ENCODE data around the gene RAB17. TPM values are rescaled to one million over a fixed set of nuclear protein-coding genes. Genes with fewer than 3 reads are reported as not detected.

RAB17 gene, protein sequence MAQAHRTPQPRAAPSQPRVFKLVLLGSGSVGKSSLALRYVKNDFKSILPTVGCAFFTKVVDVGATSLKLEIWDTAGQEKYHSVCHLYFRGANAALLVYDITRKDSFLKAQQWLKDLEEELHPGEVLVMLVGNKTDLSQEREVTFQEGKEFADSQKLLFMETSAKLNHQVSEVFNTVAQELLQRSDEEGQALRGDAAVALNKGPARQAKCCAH
- total RNA-seq, result not detected

DNA sequence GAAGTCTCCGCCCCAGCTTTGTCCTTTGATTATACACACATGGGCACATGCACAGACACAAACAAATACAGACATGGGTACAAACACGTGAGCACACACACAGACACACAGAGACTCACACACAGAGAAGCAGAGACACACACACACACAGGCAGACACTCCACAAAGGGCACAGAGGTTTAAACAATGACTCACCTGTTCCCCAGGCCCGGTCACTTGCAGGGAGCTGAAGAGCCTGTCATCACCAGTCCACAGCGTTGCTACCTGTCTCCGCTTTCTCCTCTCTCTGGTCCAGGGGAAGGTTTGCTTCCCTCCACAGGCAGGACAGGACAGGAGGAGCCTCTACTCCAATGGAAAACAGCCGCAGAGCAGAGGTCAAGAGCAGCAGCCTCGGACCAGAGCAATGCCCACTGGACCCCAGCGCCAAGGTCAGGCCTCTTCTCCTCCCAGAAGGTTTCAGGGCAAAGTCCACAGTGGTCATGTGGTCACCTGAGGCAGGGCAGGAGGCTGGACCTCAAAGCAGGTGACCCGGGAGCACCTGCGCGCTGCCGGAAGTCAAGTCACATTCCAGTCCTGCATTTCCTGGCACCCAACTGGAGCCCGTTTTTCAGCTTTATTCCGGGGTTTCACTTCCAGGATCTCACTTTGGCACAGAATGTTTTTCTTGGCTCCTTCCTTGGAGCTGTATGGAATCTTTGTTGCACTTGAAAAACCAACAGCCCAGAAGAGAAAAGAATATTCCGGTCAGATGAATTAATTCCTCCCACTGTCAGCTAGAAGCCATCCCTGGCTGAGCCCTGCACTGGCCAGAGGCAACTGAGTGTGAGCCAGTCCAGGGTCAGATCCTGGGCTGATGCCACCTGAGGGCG is at the start of gene RAB17:
Gene RAB17, minus strand, starts transcription at position 463 of the 869 bp plus-strand sequence. CDS start 4,580 bp downstream, outside the sequence.
- no peak for DNase-seq
- peak within 1 kb of the TSS; percentile 56 for H3K27ac Mint-ChIP-seq
- peaks cover 8% of the 10 kb centered on the region for H3K4me1 Mint-ChIP-seq
- no peak for ATAC-seq (ENCODE audit: low read depth)
- no peaks in the 10 kb centered on the region for H3K36me3 Mint-ChIP-seq
- POLR2A ChIA-PET, result interaction anchor here (1.5 kb wide), 1 partner anchor 13 kb away, joined by 4 read pairs; no protein-coding TSS in a partner anchor
- peaks cover 3% of the 10 kb centered on the region for H3K27me3 Mint-ChIP-seq
- H3K4me3 Mint-ChIP-seq, result peak within 1 kb of the TSS; percentile 53
- H3K9me3 Mint-ChIP-seq, result no peaks in the 10 kb centered on the region

DNA sequence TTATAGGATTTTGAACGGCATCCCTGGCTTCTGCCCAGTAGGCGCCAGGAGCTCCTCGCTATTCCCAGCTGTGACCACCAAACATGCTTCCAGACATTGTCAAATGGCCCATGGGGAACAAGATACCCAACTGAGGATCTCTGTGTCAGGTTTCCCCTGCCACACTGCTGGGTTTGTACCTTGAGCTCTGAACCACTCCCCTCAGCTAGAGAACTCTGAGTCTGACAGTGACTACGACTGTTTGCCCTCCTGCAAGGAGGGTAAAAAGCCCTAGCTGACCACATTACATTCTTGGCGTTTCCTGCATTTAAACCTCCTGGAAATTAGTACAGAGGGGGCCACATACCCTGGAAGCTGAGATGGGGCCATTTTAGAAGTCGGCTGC is 49.3 kb upstream of the RAB17 start:
- Mint-ChIP-seq H3K27me3 (peaks cover 4% of the 10 kb centered on the region), H3K27ac (no peak overlapping the region), H3K4me3 (no peak overlapping the region), H3K36me3 (peaks cover 9% of the 10 kb centered on the region), H3K4me1 (peaks cover 7% of the 10 kb centered on the region), H3K9me3 (peaks cover 7% of the 10 kb centered on the region)
- POLR2A ChIA-PET, result interaction anchor here (1.0 kb wide), 1 partner anchor 61 kb away, joined by 3 read pairs; no protein-coding TSS in a partner anchor
- ATAC-seq (ENCODE audit: low read depth) (no peak), DNase-seq (no peak)

DNA sequence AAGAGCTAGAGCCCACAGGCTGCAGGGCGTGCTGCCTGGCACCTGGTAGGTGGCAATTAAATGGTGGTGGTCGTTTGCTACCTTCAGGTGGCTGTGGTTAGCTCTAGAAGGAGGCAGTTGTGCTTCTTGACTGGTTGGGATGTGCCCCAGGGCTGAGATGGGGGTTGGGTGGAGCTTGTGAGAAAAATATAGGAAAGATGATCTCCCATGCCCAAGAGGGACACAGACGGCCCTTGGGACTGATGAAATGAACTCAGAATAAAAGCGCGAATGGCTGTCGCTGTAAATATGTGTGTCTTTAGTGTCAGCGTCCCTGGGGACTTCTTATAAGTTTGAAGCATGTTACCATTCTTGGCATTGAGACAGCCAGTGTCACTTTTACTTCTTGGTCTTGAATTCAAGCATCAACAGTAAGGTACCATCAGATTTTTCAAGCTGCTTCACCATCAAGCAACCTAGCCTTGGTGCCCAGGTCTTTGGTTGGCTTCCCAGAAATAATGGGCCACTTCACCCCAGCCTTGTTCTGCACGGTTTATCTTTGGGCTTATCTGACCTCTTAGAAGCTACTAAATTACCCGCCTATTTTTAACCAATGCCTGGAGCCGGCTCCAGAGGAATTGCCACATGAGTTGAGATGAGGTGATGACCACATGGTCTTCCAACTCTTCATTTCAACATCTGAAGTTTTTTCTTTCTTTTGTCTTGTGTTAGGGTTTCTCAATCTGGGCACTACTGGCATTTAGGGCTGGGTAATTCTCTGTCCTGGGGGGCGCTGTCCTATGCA is 48.7 kb upstream of the RAB17 start:
- ATAC-seq (ENCODE audit: low read depth), result no peak
- Mint-ChIP-seq H3K9me3 (peaks cover 7% of the 10 kb centered on the region), H3K4me3 (no peak overlapping the region), H3K36me3 (peaks cover 10% of the 10 kb centered on the region), H3K27me3 (peaks cover 4% of the 10 kb centered on the region), H3K27ac (no peak overlapping the region), H3K4me1 (peaks cover 7% of the 10 kb centered on the region)
- no peak for DNase-seq
- POLR2A ChIA-PET, result interaction anchor here (1.0 kb wide), 1 partner anchor 61 kb away, joined by 3 read pairs; no protein-coding TSS in a partner anchor

DNA sequence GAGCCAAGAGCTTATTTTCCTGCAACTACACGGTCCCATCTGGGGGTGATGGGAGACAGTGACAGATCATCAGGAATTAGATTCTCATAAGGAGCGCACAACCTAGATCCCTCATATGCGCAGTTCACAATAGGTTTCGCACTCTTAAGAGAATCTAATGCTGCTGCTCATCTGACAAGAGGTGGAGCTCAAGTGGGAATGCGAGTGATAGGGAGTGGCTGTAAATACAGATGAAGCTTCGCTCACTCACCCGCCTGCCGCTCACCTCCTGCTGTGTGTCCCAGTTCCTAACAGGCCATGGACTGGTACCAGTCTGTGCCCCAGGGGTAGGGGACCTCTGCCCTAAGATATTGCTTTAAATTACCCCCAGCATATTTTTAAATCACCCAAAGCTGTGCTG is 47.6 kb upstream of the RAB17 start:
- peaks cover 7% of the 10 kb centered on the region for H3K4me1 Mint-ChIP-seq
- peaks cover 7% of the 10 kb centered on the region for H3K9me3 Mint-ChIP-seq
- ATAC-seq (ENCODE audit: low read depth) (no peak), DNase-seq (no peak)
- peaks cover 10% of the 10 kb centered on the region for H3K36me3 Mint-ChIP-seq
- POLR2A ChIA-PET, result no interaction called here
- H3K27ac Mint-ChIP-seq, result no peak overlapping the region
- no peak overlapping the region for H3K4me3 Mint-ChIP-seq
- H3K27me3 Mint-ChIP-seq, result peaks cover 4% of the 10 kb centered on the region

DNA sequence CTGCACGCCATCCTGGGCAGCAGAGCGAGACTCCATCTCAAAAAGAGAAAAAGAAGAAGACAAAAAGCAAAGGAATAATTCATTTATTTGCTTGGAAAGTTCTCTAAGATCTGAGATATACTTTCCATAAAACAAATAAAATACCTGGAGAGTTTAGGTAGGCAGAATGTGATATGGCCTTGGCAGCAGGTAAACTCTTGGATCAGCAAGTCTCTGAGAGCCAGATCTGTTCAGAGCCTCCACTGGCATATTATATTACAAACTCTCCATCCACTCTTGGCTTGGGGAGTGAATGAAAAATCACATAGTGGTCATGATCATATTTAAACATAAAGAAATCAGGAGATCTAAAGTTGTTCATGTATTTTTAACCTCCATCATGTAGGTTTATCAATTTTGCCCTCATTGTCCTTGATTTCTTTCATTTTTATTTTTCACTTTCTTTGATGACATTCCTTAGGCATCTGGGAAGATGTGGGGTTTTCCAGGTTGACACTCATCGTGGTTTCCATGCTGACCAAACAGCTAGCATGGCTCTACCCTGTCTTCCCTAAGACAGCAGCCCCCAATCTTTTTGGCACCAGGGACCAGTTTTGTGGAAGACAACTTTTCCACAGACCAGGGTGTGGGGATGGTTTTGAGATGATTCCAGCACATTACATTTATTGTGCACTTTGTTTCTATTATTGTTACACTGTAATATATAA is 47.0 kb upstream of the RAB17 start:
- H3K9me3 Mint-ChIP-seq, result peaks cover 7% of the 10 kb centered on the region
- DNase-seq, result no peak
- no peak overlapping the region for H3K27ac Mint-ChIP-seq
- ATAC-seq (ENCODE audit: low read depth), result no peak
- POLR2A ChIA-PET, result no interaction called here
- H3K27me3 Mint-ChIP-seq, result peaks cover 5% of the 10 kb centered on the region
- H3K4me1 Mint-ChIP-seq, result peaks cover 7% of the 10 kb centered on the region
- peaks cover 10% of the 10 kb centered on the region for H3K36me3 Mint-ChIP-seq
- H3K4me3 Mint-ChIP-seq, result no peak overlapping the region

DNA sequence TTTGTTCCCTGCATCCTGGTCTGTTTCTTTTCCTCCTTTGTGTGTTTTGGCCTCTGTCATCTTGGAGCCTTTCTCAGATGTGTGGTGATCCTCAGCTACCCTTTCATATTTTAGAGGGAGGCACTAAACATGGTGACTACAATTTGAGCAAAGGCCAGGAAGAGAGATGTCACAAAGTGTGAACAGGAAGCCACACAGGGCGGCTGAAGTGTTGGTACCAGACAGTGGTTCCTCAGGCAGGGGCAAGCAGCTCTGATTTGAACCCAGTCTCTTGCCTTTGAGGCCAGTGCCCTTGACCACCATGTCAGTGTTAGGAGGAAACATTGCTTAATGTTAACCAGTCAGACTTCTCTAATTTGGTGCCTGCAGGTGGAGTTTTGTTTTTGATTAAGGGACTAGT is 46.0 kb upstream of the RAB17 start:
- POLR2A ChIA-PET, result no interaction called here
- no peak overlapping the region for H3K4me3 Mint-ChIP-seq
- no peak overlapping the region for H3K27ac Mint-ChIP-seq
- peaks cover 7% of the 10 kb centered on the region for H3K9me3 Mint-ChIP-seq
- DNase-seq, result no peak
- H3K36me3 Mint-ChIP-seq, result peaks cover 10% of the 10 kb centered on the region
- peaks cover 7% of the 10 kb centered on the region for H3K27me3 Mint-ChIP-seq
- H3K4me1 Mint-ChIP-seq, result peaks cover 7% of the 10 kb centered on the region
- no peak for ATAC-seq (ENCODE audit: low read depth)

DNA sequence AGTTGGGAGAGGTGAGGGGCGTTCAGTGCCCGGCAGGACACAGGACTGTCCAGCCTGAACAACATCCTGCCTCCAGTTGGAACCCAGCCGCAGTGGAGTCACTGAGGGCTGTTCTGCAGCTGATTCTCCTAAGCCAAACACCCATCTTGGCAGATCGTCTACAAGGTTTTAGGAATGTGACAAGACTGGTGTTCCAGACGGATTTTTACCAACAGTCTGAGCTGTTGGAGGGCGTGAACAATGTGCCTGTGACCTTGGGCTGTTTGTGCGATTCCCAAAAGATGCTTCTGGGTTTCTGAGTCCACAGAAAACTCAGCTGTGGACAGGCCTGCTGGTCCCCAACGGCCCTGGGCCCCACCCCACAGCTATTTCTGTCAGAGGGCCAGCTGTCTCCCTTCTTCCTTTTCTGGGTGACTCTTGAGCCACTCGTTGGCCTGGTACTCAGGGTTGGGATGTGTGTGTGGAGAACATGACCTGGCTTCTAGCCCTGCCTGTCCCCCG is 42.6 kb upstream of the RAB17 start:
- H3K4me1 Mint-ChIP-seq, result peaks cover 12% of the 10 kb centered on the region
- POLR2A ChIA-PET, result no interaction called here
- peaks cover 25% of the 10 kb centered on the region for H3K27me3 Mint-ChIP-seq
- no peak overlapping the region for H3K27ac Mint-ChIP-seq
- H3K9me3 Mint-ChIP-seq, result peaks cover 7% of the 10 kb centered on the region
- no peak overlapping the region for H3K4me3 Mint-ChIP-seq
- peaks cover 10% of the 10 kb centered on the region for H3K36me3 Mint-ChIP-seq
- ATAC-seq (ENCODE audit: low read depth) (no peak), DNase-seq (no peak)

DNA sequence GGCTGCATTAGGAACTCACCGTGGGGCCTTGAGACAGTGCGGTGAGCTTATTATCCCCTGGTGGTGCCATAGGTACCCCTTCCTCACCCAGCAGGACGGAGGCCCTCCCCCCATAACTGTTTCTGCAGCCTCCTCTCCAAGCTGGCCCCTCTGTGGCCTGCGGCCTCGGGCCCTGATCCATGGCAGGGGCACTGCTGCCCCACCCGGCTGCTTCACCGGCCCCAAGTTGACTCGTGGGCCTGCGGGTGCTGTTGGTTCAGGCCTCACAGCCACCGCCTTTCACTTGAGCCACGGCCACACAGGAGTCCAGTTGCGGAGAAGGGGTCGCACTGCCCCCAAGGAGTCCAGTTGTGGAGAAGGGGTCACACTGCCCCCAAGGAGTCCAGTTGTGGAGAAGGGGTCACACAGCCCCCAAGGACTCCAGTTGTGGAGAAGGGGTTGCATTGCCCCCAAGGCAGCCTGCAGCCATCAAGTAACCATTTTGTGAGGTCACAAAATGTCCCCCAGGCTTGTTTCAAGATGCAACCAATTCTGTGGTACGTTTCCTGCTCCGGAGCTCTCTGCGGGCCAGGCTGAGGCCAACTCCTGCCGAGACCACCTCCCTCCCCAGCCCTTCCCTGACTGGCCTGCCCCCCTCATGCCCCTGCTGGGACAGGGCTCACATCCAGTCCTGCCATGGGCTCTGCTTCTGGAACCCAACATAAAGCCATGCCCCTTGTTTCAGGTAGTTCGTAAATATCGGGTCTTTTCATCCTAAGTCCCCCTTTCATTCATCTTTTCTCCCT is 41.5 kb upstream of the RAB17 start:
- Mint-ChIP-seq H3K4me1 (peaks cover 14% of the 10 kb centered on the region), H3K4me3 (no peak overlapping the region), H3K36me3 (peaks cover 10% of the 10 kb centered on the region), H3K9me3 (peaks cover 7% of the 10 kb centered on the region), H3K27ac (no peak overlapping the region), H3K27me3 (peaks cover 29% of the 10 kb centered on the region)
- DNase-seq (no peak), ATAC-seq (ENCODE audit: low read depth) (no peak)
- POLR2A ChIA-PET, result no interaction called here

DNA sequence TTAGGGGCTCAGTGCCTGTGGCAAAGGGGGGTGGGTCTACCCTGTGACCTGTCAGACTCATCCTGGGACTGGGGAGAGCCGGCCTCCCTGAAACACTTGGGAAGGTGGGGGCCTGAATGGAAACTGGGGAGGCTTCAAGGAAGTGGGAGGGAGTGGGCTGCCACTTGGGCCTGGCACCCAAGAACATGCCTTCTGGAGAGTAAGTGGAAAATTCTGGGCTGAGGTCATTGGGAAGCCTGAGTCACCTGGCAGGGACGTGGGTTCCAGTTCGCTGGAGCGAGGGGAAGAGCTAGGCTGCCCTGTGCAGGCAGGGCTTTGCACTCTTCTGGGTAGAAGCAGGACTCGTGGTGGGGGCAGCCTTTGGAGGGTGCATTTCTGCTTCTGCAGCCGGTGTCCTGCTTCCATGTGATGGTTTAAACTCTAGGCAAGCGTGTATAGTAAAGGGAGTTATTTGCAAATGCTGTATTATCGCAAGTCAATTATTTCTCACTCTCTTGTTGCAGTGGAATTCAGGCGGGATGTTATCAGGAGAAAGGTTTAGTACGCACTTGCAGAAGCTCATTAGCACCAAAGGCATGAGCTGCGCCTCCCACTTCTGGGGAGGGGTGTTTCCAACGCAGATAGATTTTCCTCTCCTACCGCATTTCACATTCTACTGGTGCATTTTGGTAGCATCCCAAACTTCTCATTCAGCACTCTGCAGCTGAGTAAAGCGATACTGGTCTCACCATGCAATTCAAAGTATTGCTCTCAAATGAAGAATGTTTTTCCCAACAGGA is 40.7 kb upstream of the RAB17 start:
- DNase-seq, result no peak
- Mint-ChIP-seq H3K27me3 (peaks cover 36% of the 10 kb centered on the region), H3K4me1 (peaks cover 7% of the 10 kb centered on the region), H3K4me3 (no peak overlapping the region), H3K36me3 (peaks cover 3% of the 10 kb centered on the region), H3K9me3 (peaks cover under 1% of the 10 kb centered on the region), H3K27ac (no peak overlapping the region)
- POLR2A ChIA-PET, result no interaction called here
- no peak for ATAC-seq (ENCODE audit: low read depth)

DNA sequence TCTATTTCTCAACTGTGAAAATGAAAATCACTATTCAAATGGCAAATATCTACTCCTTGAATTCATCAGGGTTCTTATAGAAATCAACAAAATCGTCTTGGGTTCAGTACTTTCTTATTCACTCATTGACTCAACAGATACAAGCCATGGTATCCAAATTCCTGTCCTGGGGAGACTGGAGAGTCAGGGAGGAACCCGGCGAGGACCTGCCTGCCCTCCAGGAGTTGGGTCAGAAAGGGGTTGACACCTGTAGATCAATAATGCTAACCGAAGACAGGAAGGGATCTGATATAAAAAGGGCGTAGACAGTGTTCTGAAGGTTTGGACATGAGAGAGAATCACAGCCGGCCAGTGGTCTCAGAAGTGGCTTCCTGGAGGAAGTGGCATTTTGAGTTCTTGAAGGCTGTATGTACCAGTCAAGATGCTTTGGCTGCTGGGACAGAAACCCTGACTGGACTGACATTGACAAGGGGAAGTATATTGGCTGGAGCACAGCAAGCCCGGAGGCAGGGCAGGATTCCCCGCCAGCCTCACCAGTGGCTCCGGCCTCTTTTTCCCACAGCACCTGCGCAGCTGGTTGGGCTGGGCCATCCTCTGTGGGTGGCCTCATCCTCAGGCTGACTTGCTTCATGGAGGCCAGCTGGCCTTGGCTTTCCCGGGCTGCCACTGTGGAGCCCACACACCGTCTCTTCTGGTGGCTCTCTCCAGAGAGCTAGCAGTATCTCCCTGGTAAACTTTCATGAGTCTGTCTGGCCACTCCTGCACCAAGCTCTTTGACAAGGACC is 39.9 kb upstream of the RAB17 start:
- Mint-ChIP-seq H3K27ac (no peak overlapping the region), H3K27me3 (peaks cover 41% of the 10 kb centered on the region), H3K4me3 (no peak overlapping the region), H3K36me3 (peaks cover 2% of the 10 kb centered on the region), H3K9me3 (no peaks in the 10 kb centered on the region), H3K4me1 (peaks cover 7% of the 10 kb centered on the region)
- POLR2A ChIA-PET, result no interaction called here
- no peak for ATAC-seq (ENCODE audit: low read depth)
- no peak for DNase-seq

DNA sequence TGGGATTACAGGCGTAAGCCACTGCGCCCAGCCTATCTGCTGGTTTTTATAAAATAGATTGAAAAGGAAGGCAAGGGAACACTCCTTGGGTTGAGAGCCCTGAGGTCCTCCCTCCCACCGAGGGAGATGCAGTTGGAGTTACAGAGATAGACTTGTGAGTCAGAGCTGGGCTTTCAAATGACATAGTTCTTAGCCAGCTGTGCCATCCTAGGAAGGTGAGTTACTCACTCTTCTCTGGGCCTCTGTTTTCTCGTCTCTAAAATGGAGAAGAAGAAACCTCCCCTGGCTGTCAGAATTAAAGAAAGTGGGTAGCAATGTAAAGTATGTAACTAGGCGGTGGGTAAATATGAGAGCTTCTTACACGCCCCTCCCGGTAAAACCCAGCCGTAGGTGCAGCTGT is 39.2 kb upstream of the RAB17 start:
- Mint-ChIP-seq H3K27ac (no peak overlapping the region), H3K9me3 (no peaks in the 10 kb centered on the region), H3K27me3 (peaks cover 48% of the 10 kb centered on the region), H3K4me3 (no peak overlapping the region), H3K4me1 (peaks cover 7% of the 10 kb centered on the region), H3K36me3 (no peaks in the 10 kb centered on the region)
- no peak for ATAC-seq (ENCODE audit: low read depth)
- POLR2A ChIA-PET, result no interaction called here
- DNase-seq, result no peak
